Dendritic cell treated with granulocyte-macrophage colony-stimulating factor and Interleukin-4, amounts not matched to agents 40 ng/mL and 50 ng/mL, for 4 days (primary cell): ENCODE results near the gene TYR.

Source experiments
- H3K27ac Mint-ChIP-seq: one replicate; pipeline ENCODE4 v1.8.0; 2022; ENCODE audit warnings: mild to moderate bottlenecking, mixed read lengths
- H3K27me3 Mint-ChIP-seq: one replicate; pipeline ENCODE4 v1.8.0; 2022; ENCODE audit warnings: mild to moderate bottlenecking, mixed read lengths
- H3K36me3 Mint-ChIP-seq: one replicate; pipeline ENCODE4 v1.8.0; 2022; ENCODE audit warnings: low read depth, mixed read lengths
- H3K4me1 Mint-ChIP-seq: one replicate; pipeline ENCODE4 v1.8.0; 2022; ENCODE audit warnings: low read depth, mixed read lengths
- H3K4me3 Mint-ChIP-seq: one replicate; pipeline ENCODE4 v1.8.0; 2022; ENCODE audit warnings: mild to moderate bottlenecking, moderate library complexity, mixed read lengths
- H3K9me3 Mint-ChIP-seq: one replicate; pipeline ENCODE4 v1.8.0; 2022; ENCODE audit warnings: mixed read lengths
- intact Hi-C: fragments of 100-400 bp; cut with micrococcal nuclease; formaldehyde crosslinking; loops from one replicate; pipeline ENCODE4 v1.15.0; 2022

The TYR gene

GRCh38 chr11:89177691-89178231 is at the start of gene TYR:
Gene TYR, plus strand, starts transcription at chr11:89177875. Its CDS starts 79 bp downstream, at chr11:89177954.
- intact Hi-C loops: no loop called here
- Mint-ChIP-seq H3K27me3 (no peaks in the 10 kb centered on the region), H3K27ac (no peak within 1 kb of the TSS), H3K4me1 (no peaks in the 10 kb centered on the region), H3K4me3 (no peak within 1 kb of the TSS), H3K9me3 (no peaks in the 10 kb centered on the region), H3K36me3 (no peaks in the 10 kb centered on the region)

- Mint-ChIP-seq H3K27me3 (no peaks in the 10 kb centered on the region), H3K4me3 (no peak overlapping the region), H3K27ac (no peak overlapping the region), H3K9me3 (no peaks in the 10 kb centered on the region), H3K36me3 (no peaks in the 10 kb centered on the region), H3K4me1 (no peaks in the 10 kb centered on the region)
- intact Hi-C loops: no loop called here
Observed at GRCh38 chr11:89136606-89137005, 41.1 kb upstream of the TYR start.

- no peak overlapping the region for H3K27ac Mint-ChIP-seq
- intact Hi-C loops: no loop called here
- no peaks in the 10 kb centered on the region for H3K9me3 Mint-ChIP-seq
- no peak overlapping the region for H3K4me3 Mint-ChIP-seq
- H3K4me1 Mint-ChIP-seq: no peaks in the 10 kb centered on the region
- no peaks in the 10 kb centered on the region for H3K27me3 Mint-ChIP-seq
- H3K36me3 Mint-ChIP-seq: no peaks in the 10 kb centered on the region
Observed at GRCh38 chr11:89147229-89147628, 30.4 kb upstream of the TYR start.

- Mint-ChIP-seq H3K9me3 (no peaks in the 10 kb centered on the region), H3K4me1 (no peaks in the 10 kb centered on the region), H3K4me3 (no peak overlapping the region), H3K27ac (no peak overlapping the region), H3K27me3 (no peaks in the 10 kb centered on the region), H3K36me3 (no peaks in the 10 kb centered on the region)
- intact Hi-C loops: no loop called here
Observed at GRCh38 chr11:89159974-89160373, 17.7 kb upstream of the TYR start.

GRCh38 chr11:89161949-89162348 is 15.7 kb upstream of the TYR start:
- no peaks in the 10 kb centered on the region for H3K9me3 Mint-ChIP-seq
- H3K4me3 Mint-ChIP-seq: no peak overlapping the region
- no peak overlapping the region for H3K27ac Mint-ChIP-seq
- no peaks in the 10 kb centered on the region for H3K27me3 Mint-ChIP-seq
- H3K4me1 Mint-ChIP-seq: no peaks in the 10 kb centered on the region
- no peaks in the 10 kb centered on the region for H3K36me3 Mint-ChIP-seq
- intact Hi-C loops: no loop called here

- Mint-ChIP-seq H3K36me3 (no peaks in the 10 kb centered on the region), H3K27ac (no peak overlapping the region)
Observed at GRCh38 chr11:89163686-89164085, 14.0 kb upstream of the TYR start.

GRCh38 chr11:89168396-89168795 is 9.3 kb upstream of the TYR start:
- Mint-ChIP-seq H3K27me3 (no peaks in the 10 kb centered on the region), H3K9me3 (no peaks in the 10 kb centered on the region), H3K4me1 (no peaks in the 10 kb centered on the region), H3K27ac (no peak overlapping the region), H3K4me3 (no peak overlapping the region), H3K36me3 (no peaks in the 10 kb centered on the region)
- intact Hi-C loops: no loop called here

More at GRCh38 chr11:89163686-89164085, 14.0 kb upstream of the TYR start:
- Mint-ChIP-seq H3K9me3 (no peaks in the 10 kb centered on the region), H3K4me3 (no peak overlapping the region), H3K4me1 (no peaks in the 10 kb centered on the region), H3K27me3 (no peaks in the 10 kb centered on the region)
- intact Hi-C loops: no loop called here

- Mint-ChIP-seq H3K27me3 (no peaks in the 10 kb centered on the region), H3K4me1 (no peaks in the 10 kb centered on the region), H3K27ac (no peak overlapping the region)
Observed at GRCh38 chr11:89175796-89176195, 1.9 kb upstream of the TYR start.

GRCh38 chr11:89176938-89177337 is 737 bp upstream of the TYR start:
- H3K4me1 Mint-ChIP-seq: no peaks in the 10 kb centered on the region
- H3K36me3 Mint-ChIP-seq: no peaks in the 10 kb centered on the region
- H3K9me3 Mint-ChIP-seq: no peaks in the 10 kb centered on the region
- intact Hi-C loops: no loop called here
- no peaks in the 10 kb centered on the region for H3K27me3 Mint-ChIP-seq
- no peak overlapping the region for H3K4me3 Mint-ChIP-seq
- H3K27ac Mint-ChIP-seq: no peak overlapping the region

More at GRCh38 chr11:89175796-89176195, 1.9 kb upstream of the TYR start:
- Mint-ChIP-seq H3K4me3 (no peak overlapping the region), H3K9me3 (no peaks in the 10 kb centered on the region), H3K36me3 (no peaks in the 10 kb centered on the region)
- intact Hi-C loops: no loop called here

- no peaks in the 10 kb centered on the region for H3K36me3 Mint-ChIP-seq
- no peaks in the 10 kb centered on the region for H3K27me3 Mint-ChIP-seq
- intact Hi-C loops: no loop called here
- H3K4me1 Mint-ChIP-seq: no peaks in the 10 kb centered on the region
- no peaks in the 10 kb centered on the region for H3K9me3 Mint-ChIP-seq
- no peak overlapping the region for H3K27ac Mint-ChIP-seq
- no peak overlapping the region for H3K4me3 Mint-ChIP-seq
Observed at GRCh38 chr11:89181111-89181510, 3.4 kb downstream of the TYR start.

- Mint-ChIP-seq H3K4me1 (no peaks in the 10 kb centered on the region), H3K9me3 (peaks cover 7% of the 10 kb centered on the region), H3K27me3 (no peaks in the 10 kb centered on the region), H3K4me3 (no peak overlapping the region), H3K36me3 (no peaks in the 10 kb centered on the region), H3K27ac (no peak overlapping the region)
- intact Hi-C loops: no loop called here
Observed at GRCh38 chr11:89182773-89183518, 5.3 kb downstream of the TYR start.

- Mint-ChIP-seq H3K27ac (no peak overlapping the region), H3K9me3 (peaks cover 7% of the 10 kb centered on the region), H3K36me3 (no peaks in the 10 kb centered on the region), H3K4me1 (no peaks in the 10 kb centered on the region), H3K4me3 (no peak overlapping the region), H3K27me3 (no peaks in the 10 kb centered on the region)
- intact Hi-C loops: no loop called here
Observed at GRCh38 chr11:89184021-89184420, 6.3 kb downstream of the TYR start.

- no peaks in the 10 kb centered on the region for H3K4me1 Mint-ChIP-seq
- intact Hi-C loops: no loop called here
- no peaks in the 10 kb centered on the region for H3K27me3 Mint-ChIP-seq
- H3K36me3 Mint-ChIP-seq: no peaks in the 10 kb centered on the region
- peaks cover 7% of the 10 kb centered on the region for H3K9me3 Mint-ChIP-seq
- H3K4me3 Mint-ChIP-seq: no peak overlapping the region
- H3K27ac Mint-ChIP-seq: no peak overlapping the region
Observed at GRCh38 chr11:89189776-89190175, 12.1 kb downstream of the TYR start.

- H3K4me1 Mint-ChIP-seq: no peaks in the 10 kb centered on the region
- no peaks in the 10 kb centered on the region for H3K36me3 Mint-ChIP-seq
- H3K27me3 Mint-ChIP-seq: no peaks in the 10 kb centered on the region
- H3K27ac Mint-ChIP-seq: no peak overlapping the region
- H3K9me3 Mint-ChIP-seq: no peaks in the 10 kb centered on the region
- intact Hi-C loops: no loop called here
- H3K4me3 Mint-ChIP-seq: no peak overlapping the region
Observed at GRCh38 chr11:89201138-89201537, 23.5 kb downstream of the TYR start.

GRCh38 chr11:89203814-89204213 is 26.1 kb downstream of the TYR start:
- Mint-ChIP-seq H3K9me3 (no peaks in the 10 kb centered on the region), H3K27ac (no peak overlapping the region), H3K4me3 (no peak overlapping the region), H3K36me3 (no peaks in the 10 kb centered on the region), H3K27me3 (no peaks in the 10 kb centered on the region), H3K4me1 (no peaks in the 10 kb centered on the region)
- intact Hi-C loops: no loop called here
